HCT116 (cell line): Measurements from ENCODE around the gene PACRG. TPM values are rescaled to one million over a fixed set of nuclear protein-coding genes. Genes with fewer than 3 reads are reported as not detected.

Experiments
- ATAC-seq: fragments of 200-7000 bp; cut with Tn5 transposase; 2 replicates; pipeline ENCODE4 v1.9.1; 2020; ENCODE audit warnings: mild to moderate bottlenecking, moderate library complexity
- BruUV-seq: library from RNA; stranded (reverse); fragments of 400-500 nt; replicated peaks from 2 replicates; lab custom pipeline; 2021; lab: Mats Ljungman, UMichigan
- CTCF ChIA-PET: fragments of 300-600 bp; sonication (Branson Sonifier 250); formaldehyde crosslinking; loops from one replicate; lab custom pipeline; 2021; ENCODE audit warnings: antibody characterized with exemption; lab: Charles Lee
- POLR2A ChIA-PET: fragments of 300-600, 350-600 bp; sonication (Branson Sonifier 250); formaldehyde crosslinking; loops from one replicate; lab custom pipeline; 2021; ENCODE audit warnings: antibody characterized with exemption; lab: Charles Lee
- RAD21 ChIA-PET, 2 experiments: fragments of 300-600 bp; sonication (Branson Sonifier 250); formaldehyde crosslinking; loops; one replicate each; lab custom pipeline; 2023; ENCODE audit warnings: low total read pairs in 2 of 2; ENCODE audit not compliant: uncharacterized antibody in 2 of 2, unreplicated experiment in 2 of 2, low non-redundant PET in 1 of 2; lab: Charles Lee
- DNase-seq: peaks from one replicate; pipeline ENCODE4 v3.0.0-alpha.2; 2010; ENCODE audit warnings: low read depth, low spot score
- H2AFZ ChIP-seq: fragments of 200-600 bp; shearing (Covaris generic), sonication (generic); 2 replicates; pipeline ENCODE4 v1.6.1; 2017; ENCODE audit warnings: low read depth, mixed run types, mixed read lengths, antibody characterized with exemption, low read length; ENCODE audit not compliant: poor library complexity, severe bottlenecking
- H3K27ac ChIP-seq: 2 replicates; pipeline ENCODE4 v1.5.1; 2012; ENCODE audit warnings: low read depth, low read length
- H3K27me3 ChIP-seq: fragments of 200-600 bp; sonication (generic); 2 replicates; pipeline ENCODE4 v1.6.1; 2016; ENCODE audit warnings: mixed run types, low read length, mixed read lengths; ENCODE audit not compliant: insufficient read depth
- H3K36me3 ChIP-seq, 2 experiments: fragments of 200-500 bp in 1 of 2; fragments of 200-600 bp in 1 of 2; sonication (Bioruptor generic) in 1 of 2; sonication (generic) in 1 of 2; 2 replicates each; pipeline versions ENCODE4 v1.5.1 to v1.6.1; 2014 to 2016; ENCODE audit warnings: low read length in 2 of 2, inconsistent platforms in 1 of 2, mixed read lengths in 1 of 2, mixed run types in 1 of 2; ENCODE audit not compliant: insufficient read depth in 2 of 2, control insufficient read depth in 1 of 2
- H3K4me1 ChIP-seq, 2 experiments: fragments of 200-600 bp in 1 of 2; sonication (generic) in 1 of 2; 2 replicates each; pipeline versions ENCODE4 v1.5.1 to v1.6.1; 2012 to 2017; ENCODE audit warnings: low read length in 2 of 2, inconsistent platforms in 1 of 2, mild to moderate bottlenecking in 1 of 2, mixed read lengths in 1 of 2, mixed run types in 1 of 2, moderate library complexity in 1 of 2; ENCODE audit not compliant: insufficient read depth in 2 of 2, control insufficient read depth in 1 of 2
- H3K4me2 ChIP-seq: fragments of 200-600 bp; sonication (generic); 2 replicates; pipeline ENCODE4 v1.6.1; 2017; ENCODE audit warnings: mixed run types, low read length, mixed read lengths
- H3K4me3 ChIP-seq, 2 experiments: fragments of 200-600 bp in 1 of 2; sonication (generic) in 1 of 2; replicated peaks in 1 of 2; 2 replicates each; pipeline ENCODE4 v1.5.1; 2011 to 2016; ENCODE audit warnings: low read length in 2 of 2, control low read depth in 1 of 2, low read depth in 1 of 2, mild to moderate bottlenecking in 1 of 2, mixed read lengths in 1 of 2, mixed run types in 1 of 2
- H3K79me2 ChIP-seq: fragments of 200-600 bp; sonication (generic); 2 replicates; pipeline ENCODE4 v1.6.1; 2017; ENCODE audit warnings: mild to moderate bottlenecking, mixed run types, low read length, moderate library complexity, mixed read lengths; ENCODE audit not compliant: insufficient read depth
- H3K9ac ChIP-seq: fragments of 200-600 bp; sonication (generic); 2 replicates; pipeline ENCODE4 v1.6.1; 2016; ENCODE audit warnings: low read length, mixed read lengths
- H3K9me2 ChIP-seq: fragments of 200-600 bp; sonication (generic), shearing (Covaris generic); 2 replicates; pipeline ENCODE4 v1.6.1; 2017; ENCODE audit warnings: mixed run types, mild to moderate bottlenecking, moderate library complexity; ENCODE audit not compliant: insufficient read depth
- H3K9me3 ChIP-seq, 2 experiments: fragments of 200-500 bp in 1 of 2; fragments of 200-600 bp in 1 of 2; sonication (Bioruptor generic) in 1 of 2; sonication (generic) in 1 of 2; 2 replicates each; pipeline ENCODE4 v1.6.1; 2014 to 2017; ENCODE audit warnings: low read length in 2 of 2, mixed read lengths in 2 of 2, inconsistent platforms in 1 of 2, low read depth in 1 of 2, mild to moderate bottlenecking in 1 of 2, mixed run types in 1 of 2, moderate library complexity in 1 of 2; ENCODE audit not compliant: control insufficient read depth in 1 of 2, insufficient read depth in 1 of 2
- H4K20me1 ChIP-seq: fragments of 200-600 bp; sonication (generic), shearing (Covaris generic); 2 replicates; pipeline ENCODE4 v1.6.1; 2017; ENCODE audit warnings: mixed run types, mild to moderate bottlenecking, moderate library complexity; ENCODE audit not compliant: insufficient read depth
- ATF3 ChIP-seq: IDR thresholded peaks from 2 replicates; pipeline ENCODE4 v1.6.1; 2012
- EGR1 ChIP-seq: IDR thresholded peaks from 2 replicates; pipeline ENCODE4 v1.6.1; 2012; ENCODE audit warnings: low read depth
- ELF1 ChIP-seq: IDR thresholded peaks from 2 replicates; pipeline ENCODE4 v1.6.1; 2012; ENCODE audit warnings: low read depth, borderline replicate concordance
- EZH2 ChIP-seq: fragments of 200-600 bp; sonication (generic); IDR thresholded peaks from 2 replicates; pipeline ENCODE4 v1.6.1; 2017; ENCODE audit warnings: antibody characterized with exemption, mixed run types
- EZH2phosphoT487 ChIP-seq: fragments of 200-600 bp; IDR thresholded peaks from 2 replicates; pipeline ENCODE4 v1.6.1; 2018; ENCODE audit warnings: antibody characterized with exemption, borderline replicate concordance
- FOSL1 ChIP-seq: IDR thresholded peaks from 2 replicates; pipeline ENCODE4 v1.6.1; 2012; ENCODE audit warnings: low read depth
- JUND ChIP-seq: IDR thresholded peaks from 2 replicates; pipeline ENCODE4 v1.6.1; 2012
- POLR2A ChIP-seq: IDR thresholded peaks from 2 replicates; pipeline ENCODE4 v1.7.0; 2011; ENCODE audit warnings: borderline replicate concordance; ENCODE audit not compliant: insufficient read depth, insufficient read length; ENCODE audit errors: extremely low read depth
- POLR2AphosphoS5 ChIP-seq: IDR thresholded peaks from 2 replicates; pipeline ENCODE4 v1.6.1; 2011; ENCODE audit warnings: mild to moderate bottlenecking, low read depth, low read length, moderate library complexity
- RAD21 ChIP-seq: IDR thresholded peaks from 2 replicates; pipeline ENCODE4 v1.6.1; 2012; ENCODE audit warnings: low read depth, mild to moderate bottlenecking
- REST ChIP-seq: IDR thresholded peaks from 2 replicates; pipeline ENCODE4 v1.6.1; 2012; ENCODE audit warnings: low read depth
- SIN3A ChIP-seq: IDR thresholded peaks from 2 replicates; pipeline ENCODE4 v1.6.1; 2012; ENCODE audit warnings: low read depth
- SP1 ChIP-seq: IDR thresholded peaks from 2 replicates; pipeline ENCODE4 v1.6.1; 2012; ENCODE audit warnings: low read depth
- SRF ChIP-seq: IDR thresholded peaks from 2 replicates; pipeline ENCODE4 v1.6.1; 2012; ENCODE audit warnings: low read depth
- TCF7L2 ChIP-seq: IDR thresholded peaks from 2 replicates; pipeline ENCODE4 v1.7.0; 2011; ENCODE audit warnings: borderline replicate concordance, inconsistent platforms; ENCODE audit not compliant: insufficient read depth, insufficient read length; ENCODE audit errors: extremely low read depth
- YY1 ChIP-seq: IDR thresholded peaks from 2 replicates; pipeline ENCODE4 v1.6.1; 2011; ENCODE audit warnings: low read length, low read depth, moderate library complexity, mild to moderate bottlenecking; ENCODE audit not compliant: insufficient replicate concordance; ENCODE audit errors: extremely low read depth
- ZBTB33 ChIP-seq: IDR thresholded peaks from 2 replicates; pipeline ENCODE4 v1.6.1; 2011; ENCODE audit warnings: mild to moderate bottlenecking, low read length, moderate library complexity; ENCODE audit not compliant: insufficient replicate concordance; ENCODE audit errors: extremely low read depth
- ZFX ChIP-seq: fragments of 450-650 bp; IDR thresholded peaks from 2 replicates; pipeline ENCODE4 v1.6.1; 2017
- ZNF274 ChIP-seq: fragments of 200-500 bp; sonication (Bioruptor generic); IDR thresholded peaks from 2 replicates; pipeline ENCODE4 v1.6.1; 2014; ENCODE audit warnings: mild to moderate bottlenecking, low read depth, low read length, inconsistent platforms
- intact Hi-C: fragments of 100-400 bp; cut with micrococcal nuclease; formaldehyde crosslinking; loops from 2 replicates; pipeline ENCODE4 v1.10.0; 2022
- total RNA-seq: library from RNA; stranded (reverse); gene quantifications from one replicate; pipeline ENCODE4 v1.2.1, GENCODE V29; 2021; ENCODE audit not compliant: unreplicated experiment

The PACRG gene
- total RNA-seq, 1 experiment from 2014 or later, result 0.71 TPM

GRCh38 chr6:162889303-162889702 lies 161.5 kb downstream of the PACRG start (continued):
- TF ChIP-seq REST, result no peak

- Histone ChIP-seq H3K9ac (no peak overlapping the region), H3K4me1 (no peaks in the 10 kb centered on the region), H3K36me3 (no peaks in the 10 kb centered on the region), H3K4me3 (no peak overlapping the region), H3K27me3 (no peaks in the 10 kb centered on the region), H3K4me2 (no peak overlapping the region), H3K79me2 (no peaks in the 10 kb centered on the region), H4K20me1 (no peaks in the 10 kb centered on the region), H3K27ac (no peak overlapping the region), H2AFZ (no peak overlapping the region), H3K9me3 (no peaks in the 10 kb centered on the region; a peak in 1 of 4 replicates), H3K9me2 (no peaks in the 10 kb centered on the region)
- BruUV-seq, result no TSS peak
- CTCF ChIA-PET, result no interaction called here
- intact Hi-C loops, result no loop called here
- no peak for TF ChIP-seq TCF7L2
- TF ChIP-seq SRF, result no peak
- TF ChIP-seq FOSL1, result no peak
- TF ChIP-seq RAD21, result no peak
- no peak for TF ChIP-seq JUND
- TF ChIP-seq POLR2AphosphoS5, result no peak
- TF ChIP-seq ZFX, result no peak
- TF ChIP-seq ELF1, result no peak
- no peak for TF ChIP-seq EZH2phosphoT487
- no peak for TF ChIP-seq SIN3A
- no peak for TF ChIP-seq EGR1
- no peak for TF ChIP-seq ATF3
- TF ChIP-seq YY1, result no peak
- no peak for TF ChIP-seq SP1
- no peak for TF ChIP-seq POLR2A
- TF ChIP-seq ZNF274, result no peak
- no peak for TF ChIP-seq EZH2
- TF ChIP-seq ZBTB33, result no peak
- no peak for ATAC-seq
- POLR2A ChIA-PET, result no interaction called here
- no peak for DNase-seq
- RAD21 ChIA-PET, result no interaction called here
Observed at GRCh38 chr6:162898011-162898410, 170.2 kb downstream of the PACRG start.
